Upper lobe of left lung (tissue), 6 donors: ENCODE measurements around the gene CHI3L1. TPM values are rescaled to one million over a fixed set of nuclear protein-coding genes. Genes with fewer than 3 reads are reported as not detected.

Source experiments
- ATAC-seq, 2 donors: fragments of 200-7000 bp; cut with Tn5 transposase; one replicate each; pipeline ENCODE4 v1.9.1; 2022; ENCODE audit warnings: mild to moderate bottlenecking in 2 of 2, moderate library complexity in 2 of 2; ENCODE audit not compliant: low FRiP score in 2 of 2
- DNase-seq, 2 donors: peaks; one replicate each; pipeline ENCODE4 v3.0.0-alpha.2; 2019 to 2020
- H3K27ac ChIP-seq, 4 donors: fragments of 200-600 bp; sonication (generic); one replicate each; pipeline ENCODE4 v1.5.1; 2016 to 2019
- H3K27me3 ChIP-seq, 4 donors: fragments of 200-600 bp; sonication (generic); one replicate each; pipeline ENCODE4 v1.5.1; 2017 to 2019
- H3K36me3 ChIP-seq, 4 donors: fragments of 200-600 bp; sonication (generic); one replicate each; pipeline ENCODE4 v1.5.1; 2016 to 2019
- H3K4me1 ChIP-seq, 4 donors: fragments of 200-600 bp; sonication (generic); one replicate each; pipeline ENCODE4 v1.5.1; 2018 to 2019
- H3K4me3 ChIP-seq, 4 donors: fragments of 200-600 bp; sonication (generic); one replicate each; pipeline ENCODE4 v1.5.1; 2017 to 2019; ENCODE audit warnings: mild to moderate bottlenecking in 2 of 4, moderate library complexity in 1 of 4
- H3K9me3 ChIP-seq, 4 donors: fragments of 200-600 bp; sonication (generic); one replicate each; pipeline ENCODE4 v1.5.1; 2018 to 2019
- EP300 ChIP-seq, 4 donors: sonication (generic); formaldehyde crosslinking; IDR thresholded peaks; one replicate each; pipeline ENCODE4 v1.5.1; 2017; ENCODE audit warnings: antibody characterized with exemption in 4 of 4, control low read depth in 2 of 4
- POLR2A ChIP-seq, 4 donors: fragments of 450-650 bp; IDR thresholded peaks; one replicate each; pipeline ENCODE4 v1.5.1; 2016 to 2017; ENCODE audit warnings: antibody characterized with exemption in 4 of 4, mild to moderate bottlenecking in 2 of 4
- POLR2AphosphoS5 ChIP-seq, 2 donors: sonication (generic); formaldehyde crosslinking; IDR thresholded peaks; one replicate each; pipeline ENCODE4 v1.5.1; 2017; ENCODE audit warnings: antibody characterized with exemption in 2 of 2
- WGBS, 2 donors: methylation state at CpG; one replicate each; pipeline ENCODE4 v1.1.5; 2017 to 2018; 5-methylcytosine and 5-hydroxymethylcytosine counted together
- total RNA-seq, 6 donors: library from RNA; depleted of rRNA in 4 of 6; stranded (reverse); fragments of >200 nt in 4 of 6; gene quantifications; one replicate each; pipeline versions ENCODE4 v1.1.0 to v1.2.1, GENCODE V29; 2016 to 2021
- TF ChIP-seq, protein P1 (sequence below), 6 experiments: fragments of 450-650 bp in 4 of 6; fragments of 200-600 bp in 2 of 6; sonication (generic) in 2 of 6; IDR thresholded peaks; one replicate each; pipeline ENCODE4 v1.5.1; 2016 to 2019; ENCODE audit warnings: antibody characterized with exemption in 6 of 6
- donor health status: DM: no; HTN: no; CAD: no; lungs with moderate emphysema.
- donor health status: DM: no; HTN: yes; CAD: no; lungs with severe emphysema.

CHI3L1 gene
- total RNA-seq, 6 donors from 2014 or later, result 12.3 to 68.4 (median 52.4) TPM

- no peaks in the 10 kb centered on the region for H3K27me3 ChIP-seq
- H3K27ac ChIP-seq, result no peak overlapping the region
- ATAC-seq, result no peak
- no peak overlapping the region for H3K4me3 ChIP-seq
- WGBS, 2 donors, result 89 to 91% methylated on average over 4 to 5 of the region's 5 CpGs
- H3K36me3 ChIP-seq, result no peaks in the 10 kb centered on the region
- TF ChIP-seq POLR2AphosphoS5 (IDR thresholded peaks at IDR 0.05), result no peak
- TF ChIP-seq, protein P1, sequence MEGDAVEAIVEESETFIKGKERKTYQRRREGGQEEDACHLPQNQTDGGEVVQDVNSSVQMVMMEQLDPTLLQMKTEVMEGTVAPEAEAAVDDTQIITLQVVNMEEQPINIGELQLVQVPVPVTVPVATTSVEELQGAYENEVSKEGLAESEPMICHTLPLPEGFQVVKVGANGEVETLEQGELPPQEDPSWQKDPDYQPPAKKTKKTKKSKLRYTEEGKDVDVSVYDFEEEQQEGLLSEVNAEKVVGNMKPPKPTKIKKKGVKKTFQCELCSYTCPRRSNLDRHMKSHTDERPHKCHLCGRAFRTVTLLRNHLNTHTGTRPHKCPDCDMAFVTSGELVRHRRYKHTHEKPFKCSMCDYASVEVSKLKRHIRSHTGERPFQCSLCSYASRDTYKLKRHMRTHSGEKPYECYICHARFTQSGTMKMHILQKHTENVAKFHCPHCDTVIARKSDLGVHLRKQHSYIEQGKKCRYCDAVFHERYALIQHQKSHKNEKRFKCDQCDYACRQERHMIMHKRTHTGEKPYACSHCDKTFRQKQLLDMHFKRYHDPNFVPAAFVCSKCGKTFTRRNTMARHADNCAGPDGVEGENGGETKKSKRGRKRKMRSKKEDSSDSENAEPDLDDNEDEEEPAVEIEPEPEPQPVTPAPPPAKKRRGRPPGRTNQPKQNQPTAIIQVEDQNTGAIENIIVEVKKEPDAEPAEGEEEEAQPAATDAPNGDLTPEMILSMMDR (IDR thresholded peaks at IDR 0.05), result peak in 4 of 6 experiments; percentile 12 to 47 (median 19)
- no peak for DNase-seq
- H3K9me3 ChIP-seq, result no peaks in the 10 kb centered on the region
- peaks cover 0 to 2% (median under 1%) of the 10 kb centered on the region in 4 donors for H3K4me1 ChIP-seq
Observed at GRCh38 chr1:203148127-203148526, 38.4 kb downstream of the CHI3L1 start.

- ATAC-seq (no peak), DNase-seq (no peak)
- H3K27me3 ChIP-seq, result no peaks in the 10 kb centered on the region
- H3K27ac ChIP-seq, result no peak overlapping the region
- no peaks in the 10 kb centered on the region for H3K9me3 ChIP-seq
- H3K36me3 ChIP-seq, result no peaks in the 10 kb centered on the region
- H3K4me1 ChIP-seq, result no peaks in the 10 kb centered on the region
- H3K4me3 ChIP-seq, result no peak overlapping the region
- 88 to 92% methylated on average over 5 of the region's 5 CpGs for WGBS, 2 donors
- TF ChIP-seq POLR2AphosphoS5 (IDR thresholded peaks at IDR 0.05), result no peak
- no peak for TF ChIP-seq POLR2A (IDR thresholded peaks at IDR 0.05)
- TF ChIP-seq, protein P1 (IDR thresholded peaks at IDR 0.05), result no peak
- TF ChIP-seq EP300 (IDR thresholded peaks at IDR 0.05), result no peak
Observed at GRCh38 chr1:203147376-203147775, 39.1 kb downstream of the CHI3L1 start.

GRCh38 chr1:203146537-203146936, 40.0 kb downstream of the CHI3L1 start:
- DNase-seq (peak in 1 of 2 donors; percentile 43), ATAC-seq (no peak)
- 80 to 98% methylated on average over 7 of the region's 7 CpGs for WGBS, 2 donors
- no peaks in the 10 kb centered on the region for H3K4me1 ChIP-seq
- no peaks in the 10 kb centered on the region for H3K27me3 ChIP-seq
- no peak overlapping the region for H3K4me3 ChIP-seq
- H3K36me3 ChIP-seq, result no peaks in the 10 kb centered on the region
- TF ChIP-seq, protein P1 (IDR thresholded peaks at IDR 0.05), result no peak
- TF ChIP-seq EP300 (IDR thresholded peaks at IDR 0.05) (no peak), POLR2A (IDR thresholded peaks at IDR 0.05) (no peak), POLR2AphosphoS5 (IDR thresholded peaks at IDR 0.05) (no peak)
- no peak overlapping the region for H3K27ac ChIP-seq
- H3K9me3 ChIP-seq, result no peaks in the 10 kb centered on the region

- Histone ChIP-seq H3K36me3 (no peaks in the 10 kb centered on the region), H3K27me3 (no peaks in the 10 kb centered on the region), H3K4me1 (no peaks in the 10 kb centered on the region), H3K4me3 (no peak overlapping the region), H3K9me3 (no peaks in the 10 kb centered on the region), H3K27ac (no peak overlapping the region)
- no peak for ATAC-seq
- TF ChIP-seq EP300 (IDR thresholded peaks at IDR 0.05), result no peak
- TF ChIP-seq, protein P1 (IDR thresholded peaks at IDR 0.05), result no peak
- TF ChIP-seq POLR2A (IDR thresholded peaks at IDR 0.05), result no peak
- TF ChIP-seq POLR2AphosphoS5 (IDR thresholded peaks at IDR 0.05), result no peak
- no peak for DNase-seq
- 92 to 100% methylated on average over 2 of the region's 2 CpGs for WGBS, 2 donors
Observed at GRCh38 chr1:203146042-203146369, 40.5 kb downstream of the CHI3L1 start.

GRCh38 chr1:203145321-203146041, 41.0 kb downstream of the CHI3L1 start:
- Histone ChIP-seq H3K4me3 (no peak overlapping the region), H3K36me3 (no peaks in the 10 kb centered on the region), H3K27ac (no peak overlapping the region), H3K9me3 (no peaks in the 10 kb centered on the region), H3K27me3 (no peaks in the 10 kb centered on the region), H3K4me1 (no peaks in the 10 kb centered on the region)
- TF ChIP-seq EP300 (IDR thresholded peaks at IDR 0.05) (no peak), POLR2AphosphoS5 (IDR thresholded peaks at IDR 0.05) (no peak), POLR2A (IDR thresholded peaks at IDR 0.05) (no peak)
- TF ChIP-seq, protein P1 (IDR thresholded peaks at IDR 0.05), result no peak
- DNase-seq (peak in 1 of 2 donors; percentile 37), ATAC-seq (no peak)
- WGBS, 2 donors, result 82 to 97% methylated on average over 10 to 13 of the region's 13 CpGs
